Large intestine (tissue), 3 donors: ENCODE results near the gene KCNAB2. TPM values are rescaled to one million over a fixed set of nuclear protein-coding genes. Genes with fewer than 3 reads are reported as not detected.

Experiments used
- DNase-seq, 2 donors: peaks; one replicate each; pipeline versions ENCODE4 v3.0.0 to v3.0.0-alpha.2; 2013
- H3K27ac ChIP-seq: one replicate; pipeline ENCODE4 v1.5.1; 2013; ENCODE audit warnings: low read length
- H3K27me3 ChIP-seq: 2 replicates; pipeline ENCODE4 v1.6.1; 2013; ENCODE audit warnings: low read length; ENCODE audit not compliant: control insufficient read depth, insufficient read depth
- H3K36me3 ChIP-seq: 2 replicates; pipeline ENCODE4 v1.6.1; 2013; ENCODE audit warnings: low read length; ENCODE audit not compliant: control insufficient read depth, insufficient read depth
- H3K4me1 ChIP-seq: one replicate; pipeline ENCODE4 v1.6.1; 2013; ENCODE audit warnings: low read length; ENCODE audit not compliant: control insufficient read depth, insufficient read depth
- H3K4me3 ChIP-seq: one replicate; pipeline ENCODE4 v1.5.1; 2013; ENCODE audit warnings: low read length
- H3K9me3 ChIP-seq: one replicate; pipeline ENCODE4 v1.6.1; 2013; ENCODE audit warnings: mild to moderate bottlenecking, low read depth, low read length, moderate library complexity; ENCODE audit not compliant: control insufficient read depth
- WGBS: methylation state at CpG from one replicate; pipeline ENCODE4 v1.1.5; 2013; ENCODE audit warnings: low lambda C conversion rate; ENCODE audit not compliant: insufficient coverage; 5-methylcytosine and 5-hydroxymethylcytosine counted together
- polyA plus RNA-seq: library from polyadenylated mRNA; unstranded; fragments of 120-200 nt; gene quantifications from one replicate; pipeline ENCODE4 v1.2.1, GENCODE V29; 2013

KCNAB2 gene
- polyA plus RNA-seq, 1 donor, result 27.9 TPM

GRCh38 chr1:6127587-6128163 lies 82.0 kb downstream of the KCNAB2 start:
- Histone ChIP-seq H3K27ac (no peak overlapping the region), H3K36me3 (no peaks in the 10 kb centered on the region), H3K4me1 (peaks cover 4% of the 10 kb centered on the region), H3K4me3 (no peak overlapping the region), H3K27me3 (peaks cover 2% of the 10 kb centered on the region), H3K9me3 (no peaks in the 10 kb centered on the region)
- WGBS, result no CpG with 5 or more reads among the region's 41 CpGs
- peak; percentile 72 to 82 for DNase-seq

- H3K4me1 ChIP-seq, result peaks cover 4% of the 10 kb centered on the region
- peaks cover 2% of the 10 kb centered on the region for H3K27me3 ChIP-seq
- H3K9me3 ChIP-seq, result no peaks in the 10 kb centered on the region
- no peak for DNase-seq
- no CpG with 5 or more reads among the region's 34 CpGs for WGBS
- H3K27ac ChIP-seq, result no peak overlapping the region
- no peak overlapping the region for H3K4me3 ChIP-seq
- no peaks in the 10 kb centered on the region for H3K36me3 ChIP-seq
Measured at GRCh38 chr1:6128276-6129081, 82.8 kb downstream of the KCNAB2 start.

DNA sequence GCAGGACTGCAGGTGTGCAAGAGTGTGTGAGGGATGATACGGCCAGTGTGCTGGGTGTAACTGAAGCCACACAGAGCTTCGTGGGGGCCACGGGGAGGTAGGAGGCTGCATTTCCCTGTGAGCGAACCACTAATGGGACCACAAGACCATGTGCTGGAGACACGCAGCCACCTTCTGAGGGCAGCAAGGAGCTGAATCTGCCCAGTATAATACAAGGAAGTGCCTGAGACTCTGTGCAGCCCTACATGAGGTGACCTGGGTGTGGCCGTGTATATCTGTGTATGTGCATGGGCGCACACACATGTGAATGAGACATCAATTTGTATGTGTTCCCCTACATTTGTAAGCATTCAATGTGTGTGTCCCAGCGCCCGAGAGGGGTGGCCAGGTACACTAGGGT lies 83.6 kb downstream of the KCNAB2 start:
- DNase-seq, result no peak
- no peak overlapping the region for H3K4me3 ChIP-seq
- no CpG with 5 or more reads among the region's 9 CpGs for WGBS
- no peaks in the 10 kb centered on the region for H3K36me3 ChIP-seq
- peaks cover 4% of the 10 kb centered on the region for H3K4me1 ChIP-seq
- no peak overlapping the region for H3K27ac ChIP-seq
- H3K27me3 ChIP-seq, result peaks cover 2% of the 10 kb centered on the region
- H3K9me3 ChIP-seq, result no peaks in the 10 kb centered on the region

DNA sequence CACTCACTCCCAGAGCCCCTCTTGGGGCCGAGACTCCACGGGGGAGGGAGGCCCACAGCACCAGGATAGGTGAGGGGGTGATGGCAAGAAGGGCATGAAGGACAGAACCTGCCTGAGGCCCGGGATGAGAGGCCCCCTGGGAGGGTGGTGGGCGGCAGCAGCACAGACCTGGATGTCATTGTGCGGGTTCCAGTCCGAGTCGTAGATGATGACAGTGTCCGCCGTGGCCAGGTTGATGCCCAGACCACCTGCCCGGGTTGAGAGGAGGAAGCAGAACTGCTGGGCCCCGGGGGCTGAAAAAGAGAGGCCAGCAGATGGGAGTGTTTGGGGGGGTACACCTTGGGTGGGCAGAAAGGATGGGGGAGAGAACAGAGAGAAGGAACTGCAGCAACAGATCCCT lies 84.3 kb downstream of the KCNAB2 start:
- H3K4me1 ChIP-seq, result peaks cover 4% of the 10 kb centered on the region
- WGBS, result no CpG with 5 or more reads among the region's 11 CpGs
- no peak for DNase-seq

GRCh38 chr1:6130596-6130995 lies 84.9 kb downstream of the KCNAB2 start:
- Histone ChIP-seq H3K36me3 (no peaks in the 10 kb centered on the region), H3K4me1 (peaks cover 4% of the 10 kb centered on the region), H3K4me3 (no peak overlapping the region), H3K27ac (no peak overlapping the region), H3K27me3 (peaks cover 2% of the 10 kb centered on the region), H3K9me3 (no peaks in the 10 kb centered on the region)
- DNase-seq, result no peak
- WGBS, result no CpG with 5 or more reads among the region's 7 CpGs

More for the DNA sequence above, 84.3 kb downstream of the KCNAB2 start:
- no peak overlapping the region for H3K27ac ChIP-seq
- H3K9me3 ChIP-seq, result no peaks in the 10 kb centered on the region
- H3K36me3 ChIP-seq, result no peaks in the 10 kb centered on the region
- peaks cover 2% of the 10 kb centered on the region for H3K27me3 ChIP-seq
- H3K4me3 ChIP-seq, result no peak overlapping the region

- H3K27me3 ChIP-seq, result peaks cover 2% of the 10 kb centered on the region
- H3K4me1 ChIP-seq, result peaks cover 4% of the 10 kb centered on the region
- DNase-seq, result no peak
- no peaks in the 10 kb centered on the region for H3K9me3 ChIP-seq
- no CpG with 5 or more reads among the region's 9 CpGs for WGBS
- H3K36me3 ChIP-seq, result no peaks in the 10 kb centered on the region
- no peak overlapping the region for H3K27ac ChIP-seq
- no peak overlapping the region for H3K4me3 ChIP-seq
Measured at GRCh38 chr1:6131561-6131960, 85.9 kb downstream of the KCNAB2 start.

DNA sequence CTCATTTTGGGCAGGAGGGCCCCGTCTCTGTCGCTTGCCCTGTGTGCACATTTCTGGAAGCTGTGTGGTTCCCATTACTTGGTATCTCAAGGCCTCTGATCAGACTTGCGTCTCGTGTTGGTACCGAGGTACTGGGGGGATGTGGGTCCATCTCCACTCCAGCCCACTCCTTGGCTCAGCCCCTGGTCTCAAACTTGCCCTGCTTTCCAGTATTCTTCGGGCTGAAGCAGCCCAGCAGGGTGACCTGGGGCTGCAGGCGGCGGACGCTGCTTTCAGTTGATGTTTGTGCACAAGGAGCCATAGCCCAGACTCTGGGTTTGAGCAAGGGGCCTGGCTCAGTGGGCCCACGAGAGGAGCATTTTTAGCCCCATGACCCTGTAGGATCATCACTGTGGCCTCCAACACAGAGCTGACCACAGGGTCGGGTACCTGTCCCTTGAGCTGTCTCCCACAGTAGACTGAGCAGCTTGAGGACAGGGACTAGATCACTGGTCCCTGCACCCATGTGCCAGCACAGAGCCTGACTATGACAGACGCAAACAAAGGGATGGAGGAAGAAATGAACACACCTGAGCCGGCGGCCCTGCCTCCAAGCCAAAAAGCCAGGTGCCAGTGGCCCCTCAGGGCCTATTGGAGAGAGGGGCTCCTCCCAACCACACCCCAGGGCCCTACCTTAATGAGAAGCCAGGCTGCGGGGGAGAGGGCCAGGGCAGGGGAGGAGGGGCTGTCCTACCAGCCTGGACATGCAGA lies 87.6 kb downstream of the KCNAB2 start:
- no CpG with 5 or more reads among the region's 15 CpGs for WGBS
- no peak for DNase-seq
- Histone ChIP-seq H3K9me3 (no peaks in the 10 kb centered on the region), H3K27me3 (no peaks in the 10 kb centered on the region), H3K36me3 (no peaks in the 10 kb centered on the region), H3K27ac (no peak overlapping the region), H3K4me3 (no peak overlapping the region), H3K4me1 (no peaks in the 10 kb centered on the region)

DNA sequence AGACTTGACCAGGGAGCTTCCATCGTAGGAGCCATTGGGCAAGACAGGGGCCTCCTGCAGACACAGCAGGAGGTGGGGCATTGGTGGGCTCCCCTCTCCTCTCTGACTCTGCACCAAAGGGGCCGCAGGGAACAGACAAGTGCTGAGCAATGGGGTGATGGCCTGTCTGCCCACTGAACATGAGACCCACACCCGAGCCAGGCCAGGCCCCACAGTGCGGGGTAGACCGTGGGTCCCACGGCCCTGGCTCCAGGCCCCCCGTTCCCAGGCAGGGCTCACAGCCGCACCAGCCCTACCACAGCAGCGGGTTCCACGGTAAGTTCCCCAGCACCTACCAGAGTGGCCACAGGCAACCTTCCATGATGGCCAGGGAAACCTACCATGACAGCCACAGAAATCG lies 88.5 kb downstream of the KCNAB2 start:
- H3K9me3 ChIP-seq, result no peaks in the 10 kb centered on the region
- H3K4me1 ChIP-seq, result no peaks in the 10 kb centered on the region
- H3K36me3 ChIP-seq, result no peaks in the 10 kb centered on the region
- DNase-seq, result no peak
- no peak overlapping the region for H3K4me3 ChIP-seq
- no CpG with 5 or more reads among the region's 11 CpGs for WGBS
- no peaks in the 10 kb centered on the region for H3K27me3 ChIP-seq
- no peak overlapping the region for H3K27ac ChIP-seq

DNA sequence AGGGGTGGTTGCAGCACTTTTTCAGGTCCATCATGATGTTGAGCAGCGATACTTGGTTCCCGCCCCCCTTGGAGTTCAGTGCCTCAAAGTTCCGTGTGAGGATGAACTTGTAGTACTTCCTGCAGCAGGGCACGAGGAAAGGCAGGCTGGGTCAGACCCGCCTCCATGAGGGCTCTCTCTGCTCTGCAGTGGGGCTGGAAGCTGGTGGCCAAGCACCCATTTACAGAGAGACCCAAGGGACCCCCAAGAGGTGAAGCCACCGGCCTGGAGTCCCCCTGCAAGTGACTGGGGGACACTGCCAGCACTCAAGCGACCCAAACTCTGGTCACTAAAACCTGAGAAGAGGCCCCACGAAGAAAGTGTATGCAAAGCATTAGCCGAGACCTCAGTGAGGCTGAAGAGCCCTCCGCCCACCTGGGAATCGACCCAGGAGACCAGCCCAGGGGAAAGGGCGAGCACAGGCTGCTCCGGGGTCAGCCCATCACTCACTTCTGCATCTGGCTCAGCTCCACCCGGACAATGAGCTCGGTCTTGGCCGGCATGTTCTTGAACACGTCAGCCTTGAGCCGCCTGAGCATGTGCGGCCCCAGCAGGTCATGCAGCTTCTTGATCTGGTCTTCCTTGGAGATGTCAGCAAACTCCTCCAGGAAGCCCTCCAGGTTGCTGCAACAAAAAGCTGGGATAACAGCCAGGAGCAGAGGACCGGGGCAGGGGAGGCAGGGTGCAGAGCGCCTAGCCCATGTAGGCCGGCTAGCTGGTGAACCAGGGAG lies 89.2 kb downstream of the KCNAB2 start:
- no peaks in the 10 kb centered on the region for H3K9me3 ChIP-seq
- H3K27me3 ChIP-seq, result peaks cover 4% of the 10 kb centered on the region
- DNase-seq, result no peak
- 80% methylated on average over 1 of the region's 22 CpGs for whole genome bisulfite sequencing
- H3K27ac ChIP-seq, result no peak overlapping the region
- no peak overlapping the region for H3K4me3 ChIP-seq
- H3K4me1 ChIP-seq, result no peaks in the 10 kb centered on the region
- H3K36me3 ChIP-seq, result no peaks in the 10 kb centered on the region
